Muscle of leg (tissue), 11 donors: Measurements from ENCODE around the gene MRC2. TPM values are rescaled to one million over a fixed set of nuclear protein-coding genes. Genes with fewer than 3 reads are reported as not detected.

ENCODE experiments used
- DNase-seq: peaks from one replicate; pipeline ENCODE4 v3.0.0; 2013
- H3K27ac ChIP-seq: one replicate; pipeline ENCODE4 v1.5.1; 2013; ENCODE audit warnings: mild to moderate bottlenecking, low read length, control low read depth
- H3K27me3 ChIP-seq: one replicate; pipeline ENCODE4 v1.6.1; 2013; ENCODE audit warnings: low read length; ENCODE audit not compliant: control insufficient read depth, insufficient read depth
- H3K36me3 ChIP-seq: one replicate; pipeline ENCODE4 v1.6.1; 2013; ENCODE audit warnings: low read length; ENCODE audit not compliant: control insufficient read depth, insufficient read depth
- H3K4me1 ChIP-seq: one replicate; pipeline ENCODE4 v1.6.1; 2013; ENCODE audit warnings: low read length; ENCODE audit not compliant: control insufficient read depth, insufficient read depth
- H3K4me3 ChIP-seq: one replicate; pipeline ENCODE4 v1.5.1; 2013; ENCODE audit warnings: low read length, control low read depth
- H3K9me3 ChIP-seq: replicated peaks from 2 replicates; pipeline ENCODE4 v1.6.1; 2013; ENCODE audit warnings: low read depth, low read length; ENCODE audit not compliant: control insufficient read depth
- WGBS: methylation state at CpG from one replicate; pipeline ENCODE4 v1.1.5; 2013; ENCODE audit warnings: missing lambda C conversion rate; ENCODE audit not compliant: insufficient coverage; 5-methylcytosine and 5-hydroxymethylcytosine counted together
- polyA plus RNA-seq, 8 donors: library from polyadenylated mRNA; unstranded; fragments of 120-200 nt; gene quantifications; one replicate each; pipeline versions ENCODE4 v1.2.1 to v1.2.3, GENCODE V29; 2013; ENCODE audit warnings: inconsistent platforms in 1 of 8, low replicate concordance in 1 of 8; ENCODE audit not compliant: insufficient read length in 8 of 8, insufficient read depth in 1 of 8
- total RNA-seq: library from RNA; stranded (reverse); fragments of 120-200 nt; gene quantifications from one replicate; pipeline ENCODE4 v1.2.4, GENCODE V29; 2013

The MRC2 gene
- total and polyA plus RNA-seq, 9 donors: 115 to 206 (median 149) TPM

DNA sequence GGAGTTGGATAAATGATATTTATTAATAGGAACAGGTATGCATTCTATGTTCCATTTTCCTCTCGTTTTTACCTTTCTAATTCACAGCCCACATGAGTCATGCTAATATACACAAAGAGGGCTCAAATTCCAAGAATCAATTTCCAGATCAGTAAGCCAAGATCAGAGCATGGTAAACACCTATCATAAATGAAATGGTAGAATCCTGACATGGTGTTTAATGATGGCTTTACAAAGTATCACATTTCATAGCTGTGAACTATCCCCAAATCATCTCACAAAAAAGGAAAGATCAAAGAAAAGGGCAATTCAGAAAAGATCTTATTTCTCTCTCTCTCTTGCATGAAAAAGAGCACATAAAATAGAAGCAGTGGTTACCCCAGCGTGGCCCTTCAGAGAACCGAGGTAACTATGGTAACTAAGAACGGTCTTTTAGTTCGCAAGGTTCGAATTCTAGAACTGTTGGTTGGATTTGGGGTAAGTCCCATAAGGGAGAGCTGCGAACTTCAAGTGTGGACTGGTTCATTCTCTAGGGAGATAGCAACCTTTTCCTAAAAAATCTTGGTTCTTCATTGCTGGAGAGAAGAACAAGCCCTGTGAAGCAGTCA, 107.7 kb downstream of the MRC2 start:
- no peaks in the 10 kb centered on the region for H3K27me3 ChIP-seq
- WGBS: 81% methylated on average over 5 of the region's 7 CpGs
- no peak for DNase-seq
- no peaks in the 10 kb centered on the region for H3K36me3 ChIP-seq
- no peak overlapping the region for H3K27ac ChIP-seq
- peaks cover 4% of the 10 kb centered on the region for H3K4me1 ChIP-seq
- H3K4me3 ChIP-seq: no peak overlapping the region
- no peaks in the 10 kb centered on the region for H3K9me3 ChIP-seq

DNA sequence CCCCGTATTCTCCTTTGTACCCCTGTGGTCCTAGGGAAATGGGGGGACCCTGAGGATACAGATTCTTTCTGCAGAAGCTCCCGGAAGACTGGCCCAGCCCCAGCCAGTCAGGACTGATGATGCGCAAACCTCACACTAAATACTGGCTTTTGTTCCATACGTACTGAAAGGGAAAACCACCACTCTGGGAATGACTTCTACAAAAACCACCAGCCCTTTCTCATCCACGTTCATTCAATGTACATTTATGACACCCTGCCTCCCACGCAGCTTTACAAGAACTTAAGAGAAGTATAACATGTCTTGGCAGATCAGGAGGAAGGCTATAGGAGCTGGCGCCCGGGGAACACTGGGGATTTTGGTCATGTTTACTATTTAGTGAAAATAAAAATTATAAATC, 110.0 kb downstream of the MRC2 start:
- no peaks in the 10 kb centered on the region for H3K27me3 ChIP-seq
- H3K36me3 ChIP-seq: no peaks in the 10 kb centered on the region
- H3K4me3 ChIP-seq: no peak overlapping the region
- no CpG with 5 or more reads among the region's 8 CpGs for WGBS
- peaks cover 4% of the 10 kb centered on the region for H3K4me1 ChIP-seq
- DNase-seq: no peak
- H3K27ac ChIP-seq: no peak overlapping the region
- H3K9me3 ChIP-seq: no peaks in the 10 kb centered on the region

DNA sequence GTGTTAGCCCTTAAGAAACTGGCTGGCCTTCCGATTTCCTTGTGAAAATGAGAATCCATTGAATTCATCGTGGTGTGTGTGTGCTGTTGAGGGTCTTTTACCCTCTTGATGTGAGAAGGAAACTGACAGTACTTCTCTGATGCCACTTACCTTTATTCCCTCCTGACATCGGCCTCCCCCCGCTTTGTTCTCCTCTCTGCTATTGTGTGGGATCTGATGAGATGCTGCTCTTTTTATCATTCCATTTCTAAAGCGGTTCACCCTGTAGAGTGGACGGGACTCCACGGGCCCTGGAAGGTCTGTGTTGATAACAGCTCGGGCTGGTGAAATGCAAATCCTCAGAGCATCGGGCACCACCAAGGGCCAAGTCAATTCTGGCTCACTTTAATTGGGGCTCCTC, 110.8 kb downstream of the MRC2 start:
- peaks cover 4% of the 10 kb centered on the region for H3K4me1 ChIP-seq
- H3K27ac ChIP-seq: no peak overlapping the region
- no peaks in the 10 kb centered on the region for H3K9me3 ChIP-seq
- WGBS: 79% methylated on average over 5 of the region's 9 CpGs
- H3K36me3 ChIP-seq: no peaks in the 10 kb centered on the region
- no peak for DNase-seq
- H3K27me3 ChIP-seq: no peaks in the 10 kb centered on the region
- no peak overlapping the region for H3K4me3 ChIP-seq

DNA sequence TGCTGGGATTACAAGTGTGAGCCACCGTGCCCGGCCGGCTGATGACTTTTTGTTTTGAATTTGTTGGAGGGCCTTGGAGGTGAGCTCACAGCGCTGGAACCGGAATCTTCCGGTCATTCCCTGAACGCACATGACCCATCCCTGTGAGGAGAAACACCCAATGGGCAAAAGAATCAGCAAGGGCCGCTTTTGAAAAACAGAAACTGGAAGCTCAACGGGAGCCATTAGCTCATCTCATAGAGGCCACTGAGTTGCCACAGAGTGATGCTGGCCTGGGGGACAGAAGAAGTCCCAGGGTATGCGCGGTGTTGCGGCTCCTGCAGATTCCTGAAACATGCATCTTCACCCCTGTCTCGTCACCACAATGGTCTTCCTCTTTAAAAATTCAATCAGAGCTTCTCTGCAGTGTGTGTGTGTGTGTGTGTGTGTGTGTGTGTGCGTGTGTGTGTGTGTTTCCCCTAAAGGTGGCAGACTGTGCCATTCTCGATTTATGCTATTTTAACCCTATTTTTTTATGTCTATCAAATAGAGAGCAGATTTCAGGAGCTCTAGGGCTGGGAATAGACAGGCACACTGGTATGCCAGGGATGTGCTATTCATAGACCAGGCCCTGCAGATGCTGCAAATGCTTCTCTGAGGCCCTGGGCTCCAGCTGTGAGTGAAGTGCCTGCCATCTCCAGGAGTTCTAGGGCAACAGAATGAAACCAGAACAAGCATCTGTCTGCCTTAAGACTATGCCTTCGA, 112.3 kb downstream of the MRC2 start:
- H3K4me3 ChIP-seq: no peak overlapping the region
- H3K36me3 ChIP-seq: no peaks in the 10 kb centered on the region
- WGBS: 85% methylated on average over 9 of the region's 16 CpGs
- no peaks in the 10 kb centered on the region for H3K27me3 ChIP-seq
- peak; percentile 47 for DNase-seq
- H3K9me3 ChIP-seq: no peaks in the 10 kb centered on the region
- peaks cover 4% of the 10 kb centered on the region for H3K4me1 ChIP-seq
- H3K27ac ChIP-seq: no peak overlapping the region

DNA sequence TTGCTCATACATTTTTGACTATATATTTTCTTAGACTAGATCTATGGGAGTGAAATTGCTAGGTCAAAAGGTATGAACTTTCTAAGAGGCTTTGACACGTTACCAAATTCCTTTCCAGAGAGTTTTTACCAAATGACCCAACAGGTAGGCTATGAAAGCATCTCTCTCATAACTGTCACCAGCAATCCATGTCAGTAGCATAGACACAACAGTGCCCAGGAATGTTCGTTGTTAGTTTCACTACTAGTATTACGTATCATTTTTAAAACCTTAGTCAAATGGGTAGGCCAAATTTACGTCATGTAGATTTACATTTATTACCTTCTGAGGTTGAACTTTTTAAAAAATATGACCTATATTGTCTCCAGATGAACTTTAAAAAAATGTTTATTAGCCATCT, 113.8 kb downstream of the MRC2 start:
- Histone ChIP-seq H3K27ac (no peak overlapping the region), H3K36me3 (no peaks in the 10 kb centered on the region), H3K27me3 (no peaks in the 10 kb centered on the region), H3K9me3 (no peaks in the 10 kb centered on the region), H3K4me1 (peaks cover 9% of the 10 kb centered on the region), H3K4me3 (no peak overlapping the region)
- DNase-seq: no peak
- WGBS: no CpG with 5 or more reads among the region's 4 CpGs

Other genes starting within 250 kb of the MRC2 start
- gene EFCAB3, start 247.1 kb upstream of the MRC2 start, total RNA-seq: not detected
- under 1 TPM in 5 of 8 donors, not detected in 3; 0.13 to 0.16 (median 0.14) TPM for gene EFCAB3, start 247.1 kb upstream of the MRC2 start, polyA plus RNA-seq
- gene METTL2A, start 203.8 kb upstream of the MRC2 start, total RNA-seq: 21.5 TPM
- 10 to 100 TPM; 15.6 to 18.1 (median 17.3) TPM for gene METTL2A, start 203.8 kb upstream of the MRC2 start, polyA plus RNA-seq
- 43.8 TPM for gene TLK2, start 148.8 kb upstream of the MRC2 start, total RNA-seq
- gene TLK2, start 148.8 kb upstream of the MRC2 start, polyA plus RNA-seq: 10 to 100 TPM; 36.8 to 51.8 (median 43.3) TPM
- gene MARCHF10, start 180.6 kb downstream of the MRC2 start, total RNA-seq: 0.40 TPM
- gene MARCHF10, start 180.6 kb downstream of the MRC2 start, polyA plus RNA-seq: 1 to 10 TPM in 1 of 8 donors, under 1 TPM in 7; 0.09 to 1.1 (median 0.43) TPM